ENCODE results near the gene OTUD1. TPM values are rescaled to one million over a fixed set of nuclear protein-coding genes. Genes with fewer than 3 reads are reported as not detected.

The OTUD1 gene
- polyA plus RNA-seq, 1 donor from 2014 or later = 6.0 TPM

DNA sequence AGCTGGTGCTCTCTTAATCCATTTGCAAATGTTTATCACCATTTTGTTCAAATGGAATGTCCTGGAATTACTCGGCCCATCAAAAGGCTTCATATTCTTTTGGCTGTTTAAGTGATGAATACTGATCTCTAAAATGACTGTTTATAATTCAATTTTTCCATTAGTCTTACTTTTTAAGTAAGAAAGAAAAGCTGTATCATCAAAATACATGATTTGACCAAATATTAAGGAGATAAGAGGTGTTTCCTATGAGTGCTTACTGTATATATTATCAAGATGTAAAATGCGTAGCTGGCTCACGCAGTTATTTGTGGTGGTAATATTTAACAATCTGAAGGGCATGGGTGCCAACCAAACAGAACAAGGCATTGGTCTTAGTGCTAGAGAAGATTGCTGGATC, 51.2 kb downstream of the OTUD1 start:
- H3K79me2 ChIP-seq (replicated peaks; ENCODE audit: insufficient read depth, low read length) = no peaks in the 10 kb centered on the region
- no peak overlapping the region for H3K4me3 ChIP-seq (ENCODE audit: low read length)
- no peaks in the 10 kb centered on the region for H3K9me2 ChIP-seq (ENCODE audit: insufficient read depth, low read length)
- no peak overlapping the region for H3K27ac ChIP-seq (ENCODE audit: low read length)
- H3K27me3 ChIP-seq (ENCODE audit: insufficient read depth, low read depth, low read length) = no peaks in the 10 kb centered on the region
- H3K9me3 ChIP-seq (ENCODE audit: low read length) = no peaks in the 10 kb centered on the region
- no peak overlapping the region for H3K9ac ChIP-seq (ENCODE audit: low read length)
- H3K36me3 ChIP-seq (ENCODE audit: insufficient read depth, low read length) = no peaks in the 10 kb centered on the region
- no peak overlapping the region for H2AFZ ChIP-seq (ENCODE audit: low read depth, low read length)
- no peaks in the 10 kb centered on the region for H4K20me1 ChIP-seq (ENCODE audit: insufficient read depth)
- H3K4me2 ChIP-seq (ENCODE audit: low read length) = no peak overlapping the region
- no peak for TF ChIP-seq TAF1 (IDR thresholded peaks at IDR 0.05; ENCODE audit: low read depth)
- no peak for TF ChIP-seq MXI1 (conservative IDR thresholded peaks at IDR 0.05; ENCODE audit: poor library complexity, severe bottlenecking)
- no peak for TF ChIP-seq EZH2 (IDR thresholded peaks at IDR 0.05; ENCODE audit: borderline replicate concordance, insufficient read depth, low read length, poor library complexity, severe bottlenecking)
- no peak for TF ChIP-seq REST (IDR thresholded peaks at IDR 0.05; ENCODE audit: borderline replicate concordance)
- no peak for TF ChIP-seq EP300 (conservative IDR thresholded peaks at IDR 0.05; ENCODE audit: poor library complexity, severe bottlenecking)
- no peak for TF ChIP-seq RAD21 (conservative IDR thresholded peaks at IDR 0.05)
- no peak for TF ChIP-seq SMC3 (conservative IDR thresholded peaks at IDR 0.05; ENCODE audit: poor library complexity)
- no peak for TF ChIP-seq POLR2AphosphoS5 (IDR thresholded peaks at IDR 0.05)
- TF ChIP-seq CTCF (IDR thresholded peaks at IDR 0.05; ENCODE audit: poor library complexity, severe bottlenecking) = no peak
- H3F3A ChIP-seq (ENCODE audit: insufficient read depth, low read length, poor library complexity, severe bottlenecking) = no peaks in the 10 kb centered on the region

Small RNAs within 50 kb of the gene (small RNA-seq; reads per million reads assigned to genes)
- 0 reads per million in 3 experiments for gene MIR1254-2

Other genes starting within 250 kb of the OTUD1 start
- gene PTF1A, start 246.8 kb upstream of the OTUD1 start, polyA plus RNA-seq = not detected in 2 replicates
- 0.48 and 3.8 TPM in 2 replicates for gene C10orf67, start 94.3 kb upstream of the OTUD1 start, polyA plus RNA-seq

Measured in neural cell (in vitro differentiated cells).